GF-D8 (cell line): ENCODE measurements around the gene BEST3.
A peak's percentile ranks its signal among the peaks of the same experiment; 100 is the strongest.
"Not testable (repeated sequence)": the region's sequence is repeated elsewhere in the genome, so short reads cannot be mapped to it uniquely, and the experiment has no call there.

ENCODE experiments used
- DNase-seq: peaks from one replicate; lab custom pipeline; 2025; lab: John Stamatoyannopoulos, UW

Gene BEST3

DNA sequence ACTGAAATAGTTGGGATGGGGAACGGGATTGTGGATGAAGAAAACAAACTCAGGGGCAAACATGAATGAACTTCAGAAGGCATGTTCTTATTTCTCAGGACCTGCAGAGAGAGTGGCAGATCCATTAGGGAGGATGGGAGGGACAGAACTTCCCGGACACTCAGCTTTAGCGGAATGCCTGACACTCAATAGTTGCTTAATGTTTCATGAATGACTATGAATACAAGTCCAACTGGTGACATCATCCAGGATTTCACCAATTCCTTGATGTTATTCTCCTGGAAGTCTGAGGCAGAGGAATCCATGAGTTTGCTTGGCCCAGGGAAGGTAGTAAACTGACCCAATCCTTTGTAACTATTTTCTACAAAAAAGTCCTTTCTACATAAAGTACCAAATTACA, 50.6 kb downstream of the BEST3 start:
- no peak for DNase-seq

DNA sequence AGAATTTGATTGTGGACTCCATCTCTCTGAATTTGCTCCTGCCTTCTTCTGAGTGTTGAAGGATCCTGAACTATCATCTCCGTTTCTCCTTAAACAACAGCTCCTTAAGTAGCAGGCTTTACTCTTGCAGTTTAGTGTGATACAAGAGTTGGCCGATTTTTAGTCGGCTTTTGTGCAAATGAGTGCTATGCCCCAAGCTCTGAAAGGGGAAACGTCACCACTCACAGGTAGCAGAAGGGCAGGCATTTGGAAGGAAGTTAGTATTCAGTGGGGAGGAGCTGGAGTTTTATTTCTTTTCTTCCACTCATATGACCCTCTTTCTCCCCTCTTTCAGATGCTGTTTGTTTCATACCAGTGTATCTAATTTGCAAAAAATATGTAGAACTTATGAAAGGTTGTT, 51.9 kb downstream of the BEST3 start:
- DNase-seq = no peak

DNA sequence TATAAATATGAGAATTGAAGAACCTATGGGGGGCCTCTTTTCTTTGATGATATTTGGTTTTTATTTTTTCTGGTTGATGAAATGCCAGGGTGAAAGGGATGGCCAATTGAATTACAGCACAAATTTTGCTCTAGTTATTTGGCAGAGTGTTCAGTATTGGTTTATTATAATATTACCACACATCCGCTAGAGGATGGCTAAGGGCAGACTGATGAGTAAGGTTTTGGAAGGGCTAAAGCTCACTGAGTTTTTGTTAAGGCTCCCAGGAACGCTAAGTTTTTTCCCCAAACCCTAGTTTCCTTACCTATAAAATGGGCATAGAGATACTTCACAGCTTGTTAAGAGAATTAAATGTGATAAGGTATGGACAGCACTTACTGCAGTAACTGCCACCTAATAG, 54.1 kb downstream of the BEST3 start:
- DNase-seq = no peak

DNA sequence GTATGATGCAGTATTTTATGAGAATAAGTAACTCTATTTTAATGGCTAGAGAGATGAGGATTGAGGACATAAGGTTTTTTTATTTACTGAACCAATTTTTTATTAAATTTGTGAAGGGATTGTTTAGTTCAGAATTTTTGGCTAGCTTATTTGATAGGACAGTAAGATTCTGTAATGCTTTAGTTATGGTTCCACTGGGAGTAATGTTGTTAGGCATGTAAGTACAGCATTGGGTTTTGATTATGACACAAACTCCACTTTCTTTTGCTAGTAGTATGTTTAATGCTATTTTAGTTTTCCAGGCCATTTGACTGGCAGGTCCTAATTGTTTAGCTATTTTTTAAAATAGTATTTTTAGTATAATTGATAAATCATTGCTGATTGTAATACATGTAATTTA, 54.6 kb downstream of the BEST3 start:
- no peak for DNase-seq

DNA sequence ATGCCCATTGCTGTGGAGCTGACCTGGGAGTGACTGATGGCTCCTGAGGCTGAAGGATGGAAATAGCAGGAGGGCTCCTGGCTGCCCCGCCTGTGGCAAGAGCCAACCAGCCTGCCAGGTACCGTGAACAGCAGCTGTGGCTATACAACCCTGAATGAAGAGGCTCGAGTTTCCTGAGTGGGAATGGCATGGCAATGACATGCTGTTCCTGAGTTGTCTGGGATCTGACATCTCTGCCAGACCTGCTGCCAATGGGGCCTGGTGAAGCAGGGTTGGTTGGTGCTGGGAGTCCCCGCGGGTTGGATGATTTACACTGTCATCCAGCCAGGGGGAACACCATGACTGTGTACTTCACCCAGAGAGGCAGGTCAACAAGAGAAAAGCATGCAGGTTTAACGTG, 56.6 kb downstream of the BEST3 start:
- DNase-seq = no peak

DNA sequence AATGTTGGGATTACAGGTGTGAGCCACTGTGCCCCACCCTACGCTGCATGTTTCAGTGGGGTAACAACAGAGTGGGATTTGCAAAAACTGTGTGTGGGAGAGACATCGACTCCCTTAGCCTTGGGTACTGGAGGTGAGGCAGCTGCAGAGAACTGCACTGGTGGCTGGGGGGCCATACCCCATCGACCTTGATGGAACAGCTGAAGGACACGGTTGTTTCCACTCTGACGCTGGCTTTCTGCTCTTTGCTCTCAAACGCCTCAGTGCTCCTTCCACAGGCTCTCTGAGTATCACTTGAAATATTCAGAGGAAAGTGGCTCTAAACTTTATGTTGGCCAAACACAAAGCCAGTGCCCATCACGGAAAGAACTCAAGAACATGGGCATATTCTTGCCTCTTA, 57.6 kb downstream of the BEST3 start:
- DNase-seq = no peak

DNA sequence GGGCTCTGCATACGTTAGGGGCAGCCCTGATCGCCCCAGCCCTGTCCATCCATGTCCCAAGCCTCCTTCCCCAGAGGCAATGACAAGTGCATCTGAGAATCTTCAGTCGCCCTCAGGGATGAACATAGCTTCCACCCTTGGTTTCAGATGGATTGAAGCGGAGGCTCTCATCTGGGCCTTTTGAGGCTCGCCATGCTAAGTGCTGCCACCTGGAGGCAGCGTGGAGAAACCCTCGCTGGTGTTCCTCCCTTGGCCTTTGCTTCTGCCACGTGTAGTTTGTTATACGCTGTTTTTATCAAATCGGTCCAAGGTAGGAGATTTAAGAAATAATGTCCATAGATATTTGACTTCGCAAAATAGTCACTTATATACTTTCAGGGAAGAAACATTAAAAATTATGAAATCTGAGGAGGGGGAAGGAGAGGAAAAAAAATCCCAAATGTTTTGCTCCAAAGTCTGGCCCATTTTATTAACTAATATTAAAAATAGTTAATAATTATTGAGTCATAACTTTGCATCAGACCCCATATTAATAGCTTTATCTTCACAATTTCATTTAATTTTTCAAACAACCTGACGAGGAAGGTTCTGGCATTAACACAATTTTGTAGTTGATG, 59.6 kb downstream of the BEST3 start:
- DNase-seq = peak; percentile 5

DNA sequence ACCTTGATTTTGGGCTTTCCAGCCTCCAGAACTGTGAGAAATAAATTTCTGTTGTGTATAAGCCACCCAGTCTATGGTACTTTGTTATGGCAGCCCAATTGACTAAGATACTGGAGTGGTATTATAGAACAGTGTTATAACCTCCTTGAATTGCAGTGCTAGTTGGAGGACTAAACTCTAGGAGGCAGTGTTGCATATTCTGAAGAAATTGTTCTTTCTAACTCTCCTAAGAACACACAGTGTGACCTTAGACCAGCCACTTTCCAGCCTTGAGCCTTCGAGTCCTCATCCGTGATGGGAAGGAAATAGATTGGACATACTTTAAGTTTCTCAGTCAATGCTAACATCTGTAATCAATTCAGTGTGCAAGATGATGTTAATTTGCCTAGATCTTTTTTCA, 66.0 kb downstream of the BEST3 start:
- no peak for DNase-seq

DNA sequence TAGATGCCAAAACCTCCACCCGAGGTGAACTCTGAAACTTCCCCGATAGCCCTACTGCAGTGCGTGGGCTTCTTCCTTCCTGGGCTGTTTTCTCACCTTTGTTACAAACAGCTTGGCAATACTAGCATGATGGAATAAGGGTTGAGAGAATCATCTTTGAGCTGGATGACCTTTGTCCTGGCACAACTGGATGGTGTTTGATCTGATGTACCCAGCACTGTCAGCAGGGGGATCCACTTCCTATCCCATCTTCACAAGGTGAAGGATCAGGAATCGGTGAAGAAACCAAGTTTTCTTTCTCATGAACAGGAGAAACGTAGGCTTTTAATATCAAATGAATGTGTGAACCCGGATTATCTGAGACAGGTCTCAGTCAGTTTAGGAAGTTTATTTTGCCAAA, 68.9 kb downstream of the BEST3 start:
- DNase-seq = no peak

DNA sequence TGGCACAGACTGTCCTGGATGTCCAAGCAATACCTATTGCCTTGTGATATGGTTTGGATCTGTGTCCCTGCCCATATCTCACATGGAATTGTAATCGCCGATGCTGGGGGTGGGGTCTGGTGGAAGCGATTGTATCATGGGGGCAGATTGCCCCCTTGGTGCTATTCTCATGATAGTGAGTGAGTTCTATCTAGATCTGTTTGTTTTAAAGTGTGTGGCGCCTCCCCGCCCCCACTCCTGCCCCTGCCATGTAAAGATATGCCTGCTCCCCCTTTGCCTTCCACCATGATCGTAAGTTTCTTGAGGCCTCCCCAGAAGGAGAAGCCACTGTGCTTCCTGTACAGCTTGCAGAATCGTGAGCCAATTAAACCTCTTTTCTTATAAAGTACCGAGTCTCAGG, 71.6 kb downstream of the BEST3 start:
- no peak for DNase-seq

DNA sequence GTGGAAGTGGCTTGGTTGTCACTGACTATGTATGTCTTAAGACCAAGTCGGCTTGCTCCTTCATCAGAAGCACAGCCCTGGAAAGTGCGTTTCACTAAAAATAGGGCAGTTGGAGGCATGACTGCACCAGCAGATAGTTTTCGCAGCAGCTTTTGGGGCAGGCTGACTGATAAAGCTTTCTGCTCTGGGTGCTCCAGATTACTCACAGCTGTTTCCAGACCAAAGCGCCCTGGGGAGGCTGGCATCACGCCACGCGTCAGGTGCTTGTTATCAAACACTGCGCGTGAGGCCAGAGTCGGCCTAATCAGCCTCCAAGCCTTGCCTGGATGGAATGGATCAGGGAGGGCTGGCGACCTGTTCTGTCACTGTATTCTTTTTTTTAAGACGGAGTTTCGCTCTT, 75.1 kb downstream of the BEST3 start:
- no peak for DNase-seq

DNA sequence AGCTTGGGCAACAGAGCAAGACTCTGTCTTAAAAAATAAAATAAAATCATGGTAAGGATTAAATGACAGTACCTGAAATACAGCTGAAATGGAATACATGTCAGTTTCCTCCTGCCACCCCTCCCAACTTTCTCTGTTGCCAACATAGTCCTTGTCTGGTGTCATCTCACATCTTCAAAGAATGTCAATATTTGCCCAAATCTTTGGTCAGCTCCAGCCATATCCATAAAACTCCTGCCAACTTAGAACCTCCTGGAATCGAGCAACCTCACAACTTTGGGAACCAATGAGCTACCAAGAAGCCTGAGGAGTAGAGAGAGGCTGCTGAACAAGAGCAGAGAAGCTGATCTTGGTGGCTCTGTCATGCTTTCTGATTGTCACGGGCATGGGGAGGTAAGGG, 77.6 kb downstream of the BEST3 start:
- DNase-seq = no peak

DNA sequence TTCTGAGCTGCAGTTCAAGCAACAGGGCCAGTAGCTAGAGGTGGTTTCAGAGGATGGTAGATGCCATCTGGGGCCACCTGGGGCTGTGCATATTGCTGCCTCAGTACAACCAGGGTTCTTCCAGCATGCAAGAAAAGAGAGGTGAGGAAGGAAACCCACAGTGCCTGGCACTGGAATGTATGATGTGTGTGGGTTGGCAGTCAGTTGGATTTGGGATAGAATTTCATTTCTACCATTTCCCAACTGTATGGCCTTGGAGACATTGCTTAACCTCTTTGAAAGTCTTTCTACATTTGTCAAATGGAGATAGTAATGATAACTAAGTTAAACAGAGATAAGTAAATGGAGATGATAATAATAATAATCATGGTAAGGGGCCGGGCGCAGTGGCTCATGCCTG, 78.2 kb downstream of the BEST3 start:
- DNase-seq = no peak

DNA sequence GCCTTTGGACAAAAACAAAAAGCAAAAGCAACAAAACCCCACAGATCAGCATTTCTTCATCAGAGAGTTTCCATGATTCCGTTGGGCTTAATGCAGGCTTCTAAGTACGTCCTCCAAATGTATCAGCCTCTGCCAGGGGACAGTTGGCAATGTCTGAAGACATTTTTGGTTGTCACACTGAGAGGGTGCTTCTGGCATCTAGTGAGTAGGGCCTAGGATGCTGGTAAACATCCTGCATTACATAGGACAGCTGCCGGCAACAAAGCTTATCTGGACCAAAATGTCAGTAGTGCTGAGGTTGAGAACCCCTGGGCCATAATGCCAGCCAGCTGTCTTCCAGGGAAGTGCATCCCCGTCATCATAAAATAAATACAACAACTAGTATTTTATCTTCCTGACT, 79.0 kb downstream of the BEST3 start:
- no peak for DNase-seq

DNA sequence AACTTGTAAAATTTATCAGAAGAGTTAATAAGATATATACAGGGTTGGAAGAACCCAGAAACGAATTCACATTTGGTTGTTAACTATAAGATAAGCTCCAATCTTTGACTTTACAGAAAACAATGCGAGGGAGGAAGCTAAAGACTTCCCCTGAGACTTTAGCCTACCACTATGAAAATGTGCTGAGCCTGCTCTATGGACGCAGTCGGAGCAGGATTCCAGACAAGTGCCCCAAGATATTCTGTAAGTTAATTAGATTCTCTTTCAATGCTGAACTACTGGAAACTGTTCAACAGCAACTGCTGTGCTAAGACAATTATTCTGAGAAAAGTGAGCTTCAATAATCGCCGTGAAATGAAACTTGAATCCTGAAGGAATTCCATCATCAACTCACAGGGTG, 80.1 kb downstream of the BEST3 start:
- DNase-seq = no peak

DNA sequence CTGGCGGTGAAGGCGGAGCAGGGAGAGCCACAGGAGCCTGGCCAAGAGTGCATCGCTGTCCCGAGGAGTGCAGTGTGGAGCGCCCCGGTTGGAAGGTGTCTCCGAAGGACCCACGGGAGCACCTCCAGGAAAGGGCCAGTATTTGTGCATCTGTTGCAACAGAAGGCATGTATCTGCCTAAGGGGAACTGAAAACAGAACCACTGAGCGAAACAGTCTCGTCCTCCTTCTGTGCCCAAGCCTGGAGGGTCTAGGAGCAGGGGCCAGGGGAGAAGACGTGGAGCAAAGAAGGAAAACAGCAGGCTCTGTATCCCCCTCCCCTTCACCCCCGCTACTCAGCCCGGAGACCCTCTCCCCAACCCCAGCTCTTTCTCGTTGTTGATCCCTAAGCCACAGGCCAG, 83.1 kb downstream of the BEST3 start:
- DNase-seq = no peak

DNA sequence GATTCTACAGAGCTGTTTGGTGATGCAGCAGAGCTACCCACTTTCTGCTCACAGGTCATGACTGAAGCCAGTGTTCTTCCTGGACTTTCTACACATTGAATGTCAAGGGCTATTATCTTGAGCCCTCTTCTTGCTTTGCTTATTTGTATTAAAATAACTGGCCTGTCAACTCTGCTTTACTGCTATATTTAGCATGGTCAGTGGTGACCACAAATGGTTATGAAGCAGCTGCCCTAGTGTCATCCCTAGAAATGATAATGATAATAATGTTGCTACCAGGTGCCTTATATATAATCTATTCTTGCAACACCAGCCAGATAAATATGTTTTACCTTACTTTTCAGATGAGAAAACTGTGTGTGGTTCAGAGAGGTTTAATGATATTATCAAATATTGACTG, 85.8 kb downstream of the BEST3 start:
- no peak for DNase-seq

DNA sequence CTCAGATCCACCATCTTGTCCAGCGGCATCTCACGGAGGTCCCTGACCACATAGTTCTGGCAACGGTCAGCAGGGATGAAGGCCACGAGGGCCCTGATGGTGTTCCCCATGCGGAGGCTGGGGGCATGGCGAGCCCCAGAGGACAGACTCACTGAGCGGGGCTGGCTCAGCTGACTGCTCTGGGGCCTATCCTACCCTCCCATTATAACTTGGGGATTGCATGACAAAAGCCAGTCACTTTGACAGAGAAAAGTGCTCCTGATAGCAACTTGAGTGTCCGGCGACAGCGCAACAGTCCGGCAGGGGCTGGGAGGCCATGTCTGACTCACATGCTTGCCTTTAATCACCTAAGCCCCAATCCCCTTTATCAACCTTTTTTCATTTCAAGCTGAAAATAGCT, 88.4 kb downstream of the BEST3 start, which contains the start of gene LRRC10:
LRRC10 (minus strand) TSS at position 179 of the 400 bp plus-strand sequence; CDS start at position 110, 69 bp downstream.
- DNase-seq = no peak

DNA sequence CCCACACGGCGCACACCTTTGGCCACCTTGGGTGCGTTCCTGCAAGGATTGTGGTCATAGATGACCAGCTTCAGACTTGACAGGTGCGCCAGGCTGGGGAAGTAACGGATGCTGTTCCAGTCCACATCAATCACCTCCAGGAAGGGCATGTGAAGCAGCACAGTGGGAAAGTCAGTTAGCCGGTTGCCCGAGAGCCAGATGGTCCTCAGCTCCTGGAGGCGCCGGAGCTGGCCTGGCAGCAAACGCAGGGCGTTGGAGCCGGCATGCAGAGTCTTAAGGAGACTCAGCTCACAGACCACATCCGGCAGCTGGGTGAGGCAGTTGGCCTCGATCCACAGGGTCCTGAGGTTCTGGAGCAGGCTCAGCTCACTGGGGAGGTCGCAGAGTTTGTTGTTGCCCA, 89.0 kb downstream of the BEST3 start:
- no peak for DNase-seq

DNA sequence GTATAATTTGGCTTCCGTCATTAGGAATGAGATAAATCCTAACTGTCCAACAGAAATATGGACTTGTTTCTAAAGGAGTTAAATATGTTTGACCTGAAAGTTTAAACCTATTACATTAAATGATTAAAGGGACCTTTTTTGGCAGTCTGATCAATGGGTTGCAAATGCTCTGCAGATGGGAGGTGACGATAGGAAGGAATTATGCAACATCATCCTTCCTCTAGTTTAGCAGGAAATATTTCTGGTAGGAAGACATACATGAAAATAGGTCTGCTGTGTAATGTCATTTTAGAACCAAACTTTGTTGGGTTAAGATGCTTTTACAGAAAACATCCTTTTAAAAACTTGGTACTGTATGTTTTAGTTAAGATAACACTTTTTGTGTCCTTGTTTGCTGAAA, 91.0 kb downstream of the BEST3 start:
- DNase-seq = peak; percentile 17

DNA sequence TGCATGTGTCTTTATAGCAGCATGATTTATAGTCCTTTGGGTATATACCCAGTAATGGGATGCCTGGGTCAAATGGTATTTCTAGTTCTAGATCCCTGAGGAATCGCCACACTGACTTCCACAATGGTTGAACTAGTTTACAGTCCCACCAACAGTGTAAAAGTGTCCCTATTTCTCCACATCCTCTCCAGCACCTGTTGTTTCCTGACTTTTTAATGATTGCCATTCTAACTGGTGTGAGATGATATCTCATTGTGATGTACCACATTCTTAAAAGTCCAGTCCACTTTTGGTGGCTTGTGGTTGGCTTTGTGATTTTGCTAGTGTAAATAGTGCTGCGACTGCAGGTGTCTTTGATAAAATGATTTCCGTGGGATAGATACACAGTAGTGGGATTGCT, 94.8 kb downstream of the BEST3 start:
- not testable (repeated sequence) for DNase-seq
